Brain pericyte (primary cell): ENCODE data around the gene AP3B1.

Experiments
- DNase-seq: peaks from one replicate; pipeline ENCODE4 v3.0.0-alpha.2; 2012; ENCODE audit warnings: low read depth, low spot score

Gene AP3B1, protein sequence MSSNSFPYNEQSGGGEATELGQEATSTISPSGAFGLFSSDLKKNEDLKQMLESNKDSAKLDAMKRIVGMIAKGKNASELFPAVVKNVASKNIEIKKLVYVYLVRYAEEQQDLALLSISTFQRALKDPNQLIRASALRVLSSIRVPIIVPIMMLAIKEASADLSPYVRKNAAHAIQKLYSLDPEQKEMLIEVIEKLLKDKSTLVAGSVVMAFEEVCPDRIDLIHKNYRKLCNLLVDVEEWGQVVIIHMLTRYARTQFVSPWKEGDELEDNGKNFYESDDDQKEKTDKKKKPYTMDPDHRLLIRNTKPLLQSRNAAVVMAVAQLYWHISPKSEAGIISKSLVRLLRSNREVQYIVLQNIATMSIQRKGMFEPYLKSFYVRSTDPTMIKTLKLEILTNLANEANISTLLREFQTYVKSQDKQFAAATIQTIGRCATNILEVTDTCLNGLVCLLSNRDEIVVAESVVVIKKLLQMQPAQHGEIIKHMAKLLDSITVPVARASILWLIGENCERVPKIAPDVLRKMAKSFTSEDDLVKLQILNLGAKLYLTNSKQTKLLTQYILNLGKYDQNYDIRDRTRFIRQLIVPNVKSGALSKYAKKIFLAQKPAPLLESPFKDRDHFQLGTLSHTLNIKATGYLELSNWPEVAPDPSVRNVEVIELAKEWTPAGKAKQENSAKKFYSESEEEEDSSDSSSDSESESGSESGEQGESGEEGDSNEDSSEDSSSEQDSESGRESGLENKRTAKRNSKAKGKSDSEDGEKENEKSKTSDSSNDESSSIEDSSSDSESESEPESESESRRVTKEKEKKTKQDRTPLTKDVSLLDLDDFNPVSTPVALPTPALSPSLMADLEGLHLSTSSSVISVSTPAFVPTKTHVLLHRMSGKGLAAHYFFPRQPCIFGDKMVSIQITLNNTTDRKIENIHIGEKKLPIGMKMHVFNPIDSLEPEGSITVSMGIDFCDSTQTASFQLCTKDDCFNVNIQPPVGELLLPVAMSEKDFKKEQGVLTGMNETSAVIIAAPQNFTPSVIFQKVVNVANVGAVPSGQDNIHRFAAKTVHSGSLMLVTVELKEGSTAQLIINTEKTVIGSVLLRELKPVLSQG

DNA sequence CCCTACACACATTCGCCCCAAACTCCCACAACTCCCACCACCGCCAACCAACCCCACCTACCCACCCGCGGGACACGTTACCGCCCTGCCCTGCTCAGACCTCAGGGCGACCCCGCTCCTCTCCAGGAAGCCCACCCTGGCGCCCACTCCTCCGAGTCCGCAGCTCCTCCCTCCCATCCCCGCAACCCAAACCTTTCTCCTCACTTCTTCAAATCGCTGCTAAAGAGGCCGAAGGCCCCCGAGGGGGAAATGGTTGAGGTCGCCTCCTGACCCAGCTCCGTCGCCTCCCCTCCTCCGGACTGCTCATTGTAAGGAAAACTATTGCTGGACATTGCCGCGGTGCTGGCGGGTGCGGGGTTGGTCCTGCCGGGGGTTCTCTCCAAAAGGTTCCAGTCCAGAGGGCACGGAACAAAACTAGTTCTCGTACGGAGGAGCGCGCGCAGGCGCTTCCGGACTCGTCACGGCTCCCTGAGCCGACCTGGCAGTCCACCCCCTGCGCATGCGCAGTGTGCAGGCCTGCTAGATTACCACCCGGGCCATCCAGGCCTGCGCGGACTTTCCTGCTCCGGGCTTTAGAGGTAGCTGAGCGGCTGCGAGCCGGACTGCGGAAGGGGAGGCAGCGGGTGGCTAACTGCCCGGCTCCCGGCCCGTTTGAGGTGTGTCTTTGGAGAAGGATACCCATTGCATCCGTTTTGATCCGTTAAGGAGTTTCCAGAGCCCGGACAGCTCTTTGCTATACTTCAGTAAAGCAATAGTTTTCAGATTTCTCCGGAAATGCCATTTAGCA lies at the start of gene AP3B1:
Gene AP3B1 (minus strand): TSS at position 451 of the 787 bp plus-strand sequence. CDS start 119 bp downstream, at position 332.
- peak; percentile 96 for DNase-seq

DNA sequence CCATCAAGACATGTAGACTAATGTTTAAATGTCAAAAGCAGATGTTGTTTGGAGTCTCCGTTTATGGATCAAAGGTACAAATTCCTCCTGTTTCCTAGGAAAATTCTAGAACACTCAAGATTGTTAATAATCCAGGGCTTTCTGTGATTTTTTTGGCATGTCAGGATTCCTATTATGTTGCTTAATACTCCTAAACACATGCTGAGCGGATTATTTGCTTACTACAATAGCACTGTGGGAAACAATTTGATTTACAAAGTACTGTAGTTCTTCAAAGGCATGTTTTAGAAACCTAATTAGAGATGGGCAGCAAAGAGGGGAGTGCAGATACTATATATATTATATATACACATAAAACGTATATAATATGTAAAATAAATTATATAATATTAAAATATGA lies 46.9 kb upstream of the AP3B1 start:
- DNase-seq = no peak

DNA sequence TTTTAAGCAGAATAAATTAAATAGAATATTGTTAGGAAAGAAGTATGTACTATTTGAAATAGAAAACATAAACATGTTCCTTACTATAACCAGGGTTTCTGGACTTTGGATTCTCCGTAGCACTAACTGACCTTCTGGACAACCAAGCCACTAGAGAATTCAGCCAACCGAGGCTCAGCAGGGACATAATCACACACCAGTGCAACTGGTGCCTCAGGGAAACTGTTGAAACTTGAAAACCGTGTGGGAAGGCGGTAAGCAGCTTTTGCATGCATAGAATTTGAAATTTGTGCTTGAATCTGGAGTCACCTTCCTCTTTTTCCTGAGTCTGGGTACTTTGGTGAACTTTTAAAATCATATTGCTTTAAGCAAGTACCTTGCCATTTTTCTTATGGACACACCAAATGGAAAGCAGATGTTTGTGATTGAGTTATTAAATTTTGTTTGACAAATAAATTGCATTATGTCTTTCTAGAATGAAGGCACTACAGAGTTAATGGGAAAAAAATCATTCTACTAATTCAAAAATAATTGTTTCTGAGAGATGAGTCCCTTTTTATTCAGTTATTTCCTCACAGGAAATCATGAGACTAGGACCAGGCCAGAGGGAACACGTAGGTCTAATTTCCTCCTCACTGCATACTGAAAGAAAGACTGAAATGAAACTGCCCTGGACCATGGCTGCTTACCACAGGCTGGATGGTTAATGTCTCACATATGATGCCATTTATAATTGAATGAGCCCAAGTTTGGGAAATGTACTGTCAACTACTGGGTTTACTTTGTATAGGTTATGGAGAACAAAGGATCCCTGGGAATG lies 45.3 kb upstream of the AP3B1 start:
- DNase-seq = no peak

DNA sequence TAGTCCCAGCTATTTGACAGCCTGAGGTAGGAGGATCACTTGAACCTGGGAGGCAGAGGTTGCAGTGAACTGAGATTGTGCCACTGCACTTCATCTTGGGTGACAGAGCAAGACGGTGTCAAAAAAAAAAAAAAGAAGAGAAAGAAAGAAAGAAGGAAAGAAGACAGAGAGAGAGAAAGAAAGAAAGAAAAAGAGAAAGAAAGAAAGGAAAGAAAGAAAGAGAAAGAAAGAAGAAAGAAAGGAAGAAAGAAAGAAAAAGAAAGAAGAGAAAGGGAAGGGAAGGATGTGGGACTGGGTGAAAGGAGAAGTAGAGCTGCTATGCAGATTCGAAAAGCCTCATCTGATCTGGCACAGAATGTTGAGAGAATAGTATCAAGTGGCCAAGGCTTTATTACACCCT lies 42.2 kb upstream of the AP3B1 start:
- DNase-seq = no peak

DNA sequence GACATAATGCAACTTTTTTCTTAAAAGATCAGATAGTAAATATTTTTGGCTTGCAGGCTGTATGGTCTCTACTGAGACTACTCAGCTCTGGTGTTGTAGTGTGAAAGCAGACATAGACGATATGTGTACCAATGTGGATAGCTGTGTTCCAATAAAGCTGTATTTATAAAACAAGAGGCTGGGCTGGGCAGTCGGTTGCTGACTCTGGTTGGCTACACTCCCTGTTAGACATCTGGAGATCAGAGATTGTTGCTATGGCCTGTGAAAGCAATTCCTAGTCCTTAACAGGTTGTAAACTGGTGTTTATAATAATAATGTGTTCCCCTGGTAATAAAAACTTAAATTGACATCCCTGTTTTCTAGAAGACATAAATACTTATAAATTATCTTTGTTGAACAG lies 41.5 kb upstream of the AP3B1 start:
- DNase-seq = no peak

DNA sequence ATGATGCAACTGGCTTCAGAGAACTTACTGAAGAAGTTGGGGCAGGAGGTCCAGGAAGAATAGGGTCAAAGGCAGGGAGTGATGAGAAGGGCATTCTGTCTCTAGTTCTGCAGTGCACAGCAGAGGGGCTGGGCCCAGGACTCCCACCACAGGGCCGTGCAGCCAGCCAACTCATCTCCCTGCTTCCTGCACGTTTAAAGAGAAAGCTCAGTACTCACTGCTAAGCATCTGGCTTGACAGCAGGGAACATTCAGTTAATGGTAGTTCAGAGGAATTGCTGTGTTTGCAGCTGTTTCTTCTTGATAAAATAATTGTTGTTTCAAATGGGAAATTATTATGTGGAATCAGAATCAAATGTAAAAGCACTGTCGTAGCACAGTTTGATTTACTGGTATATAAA lies 40.3 kb upstream of the AP3B1 start:
- DNase-seq = no peak

DNA sequence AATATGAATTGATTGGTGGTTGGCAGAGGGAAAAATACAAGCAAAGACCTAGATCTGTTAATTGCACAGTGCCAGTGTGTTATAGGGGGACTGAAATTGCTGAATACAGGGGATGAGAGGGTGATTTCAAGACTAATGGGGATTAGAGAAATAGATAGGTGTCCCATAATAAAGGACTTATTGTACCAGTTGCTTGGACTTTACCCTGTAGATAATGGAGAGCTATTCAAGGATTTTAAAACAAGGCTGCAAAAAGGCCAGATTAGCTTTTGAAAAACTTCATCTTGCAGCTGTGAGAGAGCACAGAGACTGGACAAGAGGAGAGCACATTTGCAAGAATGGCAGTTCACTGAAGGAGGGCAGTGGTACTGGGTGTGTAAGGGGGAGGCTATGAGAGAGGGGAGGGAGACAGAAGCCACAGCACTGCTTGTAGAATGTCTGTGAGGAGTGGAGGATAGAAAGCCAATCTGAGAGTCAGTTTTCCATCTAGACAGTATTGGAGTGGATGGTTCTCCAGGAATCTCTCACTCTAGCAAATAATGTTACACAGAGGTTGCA lies 37.1 kb upstream of the AP3B1 start:
- no peak for DNase-seq

DNA sequence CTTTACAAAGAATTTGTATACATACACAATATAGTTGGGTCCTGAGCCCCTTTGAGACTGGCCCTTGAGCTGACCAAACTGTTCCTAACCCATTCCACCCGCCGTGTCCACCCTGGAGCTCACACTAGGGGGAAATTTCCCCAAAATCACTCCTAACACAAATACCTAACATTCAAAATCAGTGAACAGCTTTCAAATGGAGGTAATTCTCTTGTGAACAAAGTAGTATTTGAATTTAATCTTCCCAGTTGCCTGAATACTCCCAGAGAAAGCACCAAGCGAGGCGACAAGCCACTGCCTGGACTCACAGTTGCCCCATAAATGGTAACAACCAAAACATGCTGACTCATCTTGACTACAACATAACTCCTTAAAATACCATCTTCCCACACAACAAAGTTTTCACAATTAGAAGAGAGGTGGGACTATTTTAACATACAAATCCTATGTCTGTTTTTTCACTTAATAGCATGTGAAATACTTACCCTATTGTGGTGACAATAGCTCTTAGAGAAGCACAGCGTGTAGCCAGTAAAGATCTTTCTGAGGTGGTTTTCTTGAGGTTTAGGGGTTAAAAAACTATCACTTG lies 34.2 kb upstream of the AP3B1 start:
- DNase-seq = no peak

DNA sequence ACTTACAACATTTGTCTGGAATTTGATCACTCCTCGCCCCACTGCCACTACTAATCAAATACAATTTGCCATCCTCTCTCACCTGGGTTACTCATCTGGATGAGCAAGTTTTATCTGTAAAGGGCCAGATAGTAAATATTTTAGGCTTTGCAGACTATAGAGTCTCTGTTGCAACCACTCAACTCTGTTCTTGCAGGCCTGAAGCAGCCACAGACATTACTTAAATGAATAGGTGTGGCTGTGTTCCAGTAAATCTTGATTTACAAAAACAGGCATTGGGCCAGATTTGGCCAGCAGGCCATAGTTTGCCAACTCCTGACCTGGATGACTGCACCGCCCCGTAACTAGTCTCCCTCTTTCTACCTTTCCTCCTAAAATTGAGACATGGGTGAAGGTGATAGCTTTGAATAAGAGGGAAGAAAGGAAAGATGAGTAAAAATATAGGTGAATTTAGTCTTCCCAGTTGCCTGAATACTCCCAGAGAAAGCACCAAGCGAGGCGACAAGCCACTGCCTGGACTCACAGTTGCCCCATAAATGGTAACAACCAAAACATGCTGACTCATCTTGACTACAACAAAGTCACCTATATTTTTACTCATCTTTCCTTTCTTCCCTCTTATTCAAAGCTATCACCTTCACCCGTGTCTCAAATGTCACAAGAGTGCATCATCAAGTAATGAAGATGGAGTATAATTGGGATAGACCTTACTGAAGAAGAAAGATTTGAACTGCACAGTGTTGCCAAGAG lies 33.4 kb upstream of the AP3B1 start:
- no peak for DNase-seq

DNA sequence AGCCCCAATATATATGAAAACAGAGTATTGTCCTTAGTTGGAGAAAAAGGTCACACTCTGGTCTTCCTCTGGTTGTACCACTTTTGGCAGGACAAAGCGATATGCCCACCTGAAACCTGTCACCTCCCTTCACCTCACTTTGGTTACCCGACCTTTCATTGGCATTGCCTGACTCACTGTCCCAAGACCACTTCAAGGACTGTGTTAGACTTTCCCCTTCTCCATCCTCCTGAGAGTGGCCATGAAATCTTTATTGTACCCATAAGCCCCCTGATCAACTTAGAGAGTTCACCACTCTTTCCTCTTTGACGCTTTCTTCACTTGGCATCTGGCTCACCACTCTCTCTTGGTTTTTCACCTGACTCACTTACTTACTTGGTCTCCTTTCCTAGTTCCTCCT lies 32.4 kb upstream of the AP3B1 start:
- DNase-seq = no peak

DNA sequence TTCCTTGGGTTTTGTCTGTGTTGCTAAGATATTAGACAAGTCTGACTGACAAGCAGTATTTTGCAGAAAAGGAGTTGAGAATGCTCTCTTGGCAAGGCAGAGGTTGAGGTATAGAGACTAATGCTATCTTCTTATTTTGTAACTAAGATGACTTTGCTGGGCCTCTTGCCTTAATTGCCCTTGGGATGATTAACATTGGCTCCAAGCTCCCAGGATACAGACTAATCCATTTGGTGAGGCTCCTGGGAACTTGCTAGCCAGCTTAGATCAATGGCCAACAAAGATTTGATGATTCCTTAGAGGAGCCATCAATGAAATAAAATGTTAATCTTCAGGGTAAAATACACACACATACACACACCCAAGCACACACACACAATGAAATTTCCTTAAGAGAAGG lies 28.7 kb upstream of the AP3B1 start:
- no peak for DNase-seq

DNA sequence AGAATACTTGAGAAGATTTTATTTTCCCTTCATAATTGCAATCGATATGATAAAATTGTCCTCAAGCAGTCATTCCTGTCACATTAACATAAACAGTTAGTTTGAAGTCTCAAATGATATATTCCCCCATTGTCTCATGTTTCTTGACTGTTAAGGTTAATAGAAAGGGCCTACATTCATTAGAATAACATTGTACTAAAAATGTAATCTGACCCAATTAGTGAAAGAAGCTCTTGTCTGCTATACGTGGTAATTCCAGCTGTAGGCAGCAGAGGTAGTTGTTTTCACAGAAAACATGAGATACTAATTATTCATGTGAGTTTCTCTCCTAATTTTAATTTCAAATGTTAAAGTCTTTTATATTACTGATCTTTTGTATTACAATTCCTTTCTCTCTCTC lies 25.9 kb upstream of the AP3B1 start:
- DNase-seq = no peak

DNA sequence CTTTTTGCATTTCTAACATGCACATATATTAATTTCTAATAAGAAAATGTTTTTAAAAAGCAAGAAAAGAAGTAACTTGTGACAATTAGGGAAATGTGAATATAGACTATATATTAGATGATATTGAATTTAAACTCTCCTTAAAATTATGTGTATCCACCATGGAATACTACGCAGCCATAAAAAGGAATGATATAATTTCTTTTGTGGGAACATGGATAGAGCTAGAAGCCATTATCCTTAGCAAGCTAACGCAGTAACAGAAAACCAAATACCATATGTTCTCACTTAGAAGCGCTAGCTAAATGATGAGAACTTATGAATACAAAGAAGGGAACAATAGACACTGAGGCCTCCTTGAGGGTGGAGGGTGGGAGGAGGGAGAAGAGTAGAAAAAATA lies 23.8 kb upstream of the AP3B1 start:
- no peak for DNase-seq

DNA sequence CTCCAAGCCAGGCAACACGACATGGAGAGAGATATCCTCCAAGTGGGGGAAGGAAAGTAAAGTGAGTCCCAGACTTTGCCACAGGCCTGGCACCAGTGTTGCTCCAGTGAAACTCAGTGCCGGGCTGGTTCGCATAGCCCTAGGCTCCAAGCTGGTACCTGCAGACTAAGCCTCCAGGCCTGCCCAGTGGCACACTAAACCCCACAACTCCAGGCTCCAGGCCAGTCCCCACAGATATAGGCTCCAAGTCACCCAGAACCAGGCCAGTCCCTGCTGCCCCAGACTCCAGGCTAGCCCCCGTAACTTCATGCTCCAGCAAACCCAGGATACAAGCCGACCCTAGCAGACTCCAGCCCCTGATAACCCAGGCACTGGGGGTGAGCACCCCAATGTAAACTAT lies 23.0 kb upstream of the AP3B1 start:
- no peak for DNase-seq

DNA sequence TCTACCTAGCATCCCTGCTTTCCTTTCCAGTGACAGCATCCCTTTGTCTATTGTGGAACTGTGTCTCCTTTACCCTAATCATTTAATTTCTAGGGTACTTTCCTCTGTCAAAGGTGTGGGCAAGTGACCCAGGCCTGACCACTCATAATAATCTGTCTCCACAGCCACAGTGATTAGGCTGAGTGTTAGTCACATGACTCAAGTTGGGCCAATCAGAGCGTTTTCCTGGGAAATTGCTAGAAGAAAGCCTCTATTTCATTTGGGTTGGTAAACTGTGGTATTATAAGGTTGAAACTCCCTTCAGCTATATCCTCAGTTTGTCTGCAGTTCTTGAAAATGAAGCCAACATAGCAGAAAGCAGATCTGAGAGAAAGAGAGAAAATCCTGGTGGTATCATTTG lies 14.2 kb upstream of the AP3B1 start:
- DNase-seq = no peak

DNA sequence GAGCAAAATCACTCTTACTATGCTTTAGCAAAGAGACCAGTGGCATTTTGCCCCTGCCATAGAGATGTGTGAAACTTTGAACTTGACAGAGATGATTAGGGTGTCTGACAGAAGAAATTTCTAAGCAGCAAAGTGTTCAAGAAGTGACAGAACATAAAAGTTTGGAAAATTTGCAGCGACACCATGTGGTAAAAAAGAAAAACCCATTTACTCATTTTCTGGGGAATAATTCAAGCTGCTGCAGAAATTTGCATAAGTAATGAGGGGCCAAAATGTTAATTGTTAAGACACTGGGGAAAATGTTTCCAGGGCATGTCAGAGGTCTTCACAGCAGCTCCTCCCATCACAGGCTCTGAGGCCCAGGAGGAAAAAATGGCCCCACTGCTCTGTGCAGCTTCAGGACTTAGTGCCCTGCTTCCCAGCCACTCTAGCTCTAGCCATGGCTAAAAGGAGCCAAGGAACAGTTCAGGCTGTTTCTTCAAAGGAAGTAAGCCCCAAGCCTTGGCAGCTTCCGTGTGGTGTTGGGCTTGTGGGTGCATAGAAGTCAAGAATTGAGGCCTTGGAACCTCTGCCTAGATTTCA lies 6.1 kb upstream of the AP3B1 start:
- no peak for DNase-seq

DNA sequence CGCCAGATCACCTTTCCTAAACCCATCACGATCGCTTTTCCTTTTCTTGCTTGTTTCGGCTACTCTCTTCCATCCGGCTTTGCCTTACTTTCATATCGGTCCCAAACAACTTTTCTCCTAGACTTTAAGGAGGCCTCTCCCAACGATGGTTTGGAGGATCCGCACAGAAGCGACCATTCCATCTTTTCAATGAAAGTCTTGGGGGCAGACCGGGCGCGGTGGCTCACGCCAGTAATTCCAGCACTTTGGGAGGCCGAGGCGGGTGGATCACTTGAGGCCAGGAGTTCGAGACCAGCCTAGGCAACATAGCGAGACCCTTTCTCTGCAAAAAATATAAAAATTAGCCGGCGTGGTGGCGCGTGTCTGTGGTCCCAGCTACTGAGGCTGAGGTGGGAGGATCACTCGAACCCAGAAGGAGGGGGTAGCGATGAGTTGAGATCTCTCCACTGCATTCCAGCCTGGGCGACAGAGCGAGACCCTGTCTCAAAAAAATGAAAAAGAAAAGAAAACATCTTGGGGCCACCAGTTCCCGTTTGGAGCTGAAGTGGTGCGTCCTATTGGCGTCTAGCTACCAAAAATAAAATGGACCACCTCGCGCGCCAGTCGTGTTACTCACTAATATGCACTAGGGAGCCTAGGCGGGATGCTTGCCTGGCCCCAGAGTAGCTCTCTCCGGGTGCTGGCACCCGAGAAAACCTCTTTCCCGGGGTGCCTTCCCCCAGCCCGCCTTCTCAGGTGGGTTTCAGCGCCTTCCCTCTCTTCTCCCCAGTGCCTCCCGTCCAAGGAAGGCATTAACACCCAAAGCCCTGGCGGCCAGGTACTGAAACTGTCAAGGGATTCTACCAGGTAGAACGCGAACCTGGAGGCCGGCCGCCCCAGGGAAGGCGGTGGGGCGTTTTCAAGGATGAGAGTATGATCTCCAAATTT lies 800 bp upstream of the AP3B1 start:
- no peak for DNase-seq

DNA sequence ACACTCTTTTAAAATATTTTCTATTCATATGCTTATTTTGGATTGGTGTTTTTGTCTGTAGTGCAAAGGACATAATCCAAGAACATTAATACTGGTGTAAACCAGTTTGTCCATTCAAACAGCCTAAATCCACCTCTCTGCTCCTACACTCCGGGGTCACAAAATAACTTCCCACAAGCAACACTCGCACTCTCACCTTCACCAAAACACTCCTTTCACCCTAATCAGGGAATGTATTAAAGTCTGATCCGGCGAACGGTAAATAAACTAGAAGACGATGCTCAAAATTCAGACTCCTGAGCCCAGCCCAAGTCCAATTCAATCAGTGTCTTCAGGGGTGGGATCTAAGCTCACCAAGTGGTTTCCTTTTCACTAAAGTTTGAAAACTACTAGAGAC lies 649 bp downstream of the AP3B1 start:
- no peak for DNase-seq
